NCI-H1105 (cell line): ENCODE measurements around the gene RNU5D-1.

Experiments
- DNase-seq: peaks from one replicate; lab custom pipeline; 2025; lab: John Stamatoyannopoulos, UW

RNU5D-1 gene

GRCh38 chr1:44698138-44698537, 32.8 kb downstream of the RNU5D-1 start:
- DNase-seq: no peak

- no peak for DNase-seq
Observed at GRCh38 chr1:44696789-44697345, 34.1 kb downstream of the RNU5D-1 start.

- no peak for DNase-seq
Observed at GRCh38 chr1:44696101-44696500, 34.9 kb downstream of the RNU5D-1 start.

- no peak for DNase-seq
Observed at GRCh38 chr1:44695671-44696070, 35.3 kb downstream of the RNU5D-1 start.

- DNase-seq: no peak
Observed at GRCh38 chr1:44694863-44695478, 36.0 kb downstream of the RNU5D-1 start.

GRCh38 chr1:44693900-44694299, 37.1 kb downstream of the RNU5D-1 start:
- no peak for DNase-seq

GRCh38 chr1:44693159-44693558, 37.8 kb downstream of the RNU5D-1 start:
- no peak for DNase-seq

GRCh38 chr1:44689447-44689765, 41.6 kb downstream of the RNU5D-1 start:
- DNase-seq: no peak

GRCh38 chr1:44688760-44689446, 42.1 kb downstream of the RNU5D-1 start:
- DNase-seq: no peak

GRCh38 chr1:44685881-44686280, 45.1 kb downstream of the RNU5D-1 start:
- no peak for DNase-seq

- DNase-seq: no peak
Observed at GRCh38 chr1:44685218-44685617, 45.8 kb downstream of the RNU5D-1 start.

- no peak for DNase-seq
Observed at GRCh38 chr1:44684525-44684924, 46.4 kb downstream of the RNU5D-1 start.

GRCh38 chr1:44682883-44683265, 48.1 kb downstream of the RNU5D-1 start:
- no peak for DNase-seq

GRCh38 chr1:44681905-44682882, 48.8 kb downstream of the RNU5D-1 start:
- no peak for DNase-seq
